BLaER1 (cell line): ENCODE results near the gene FBXO38.

Experiments
- H3K27ac ChIP-seq: shearing (Covaris generic); formaldehyde crosslinking; 2 replicates; pipeline ENCODE4 v1.8.1; 2022
- H3K27me3 ChIP-seq: shearing (Covaris generic); formaldehyde crosslinking; 2 replicates; pipeline ENCODE4 v1.8.1; 2022
- H3K36me3 ChIP-seq: shearing (Covaris generic); formaldehyde crosslinking; 2 replicates; pipeline ENCODE4 v1.8.1; 2022
- H3K4me1 ChIP-seq: shearing (Covaris generic); formaldehyde crosslinking; 2 replicates; pipeline ENCODE4 v1.8.1; 2022
- H3K4me2 ChIP-seq: shearing (Covaris generic); formaldehyde crosslinking; 2 replicates; pipeline ENCODE4 v1.8.1; 2022
- H3K4me3 ChIP-seq: shearing (Covaris generic); formaldehyde crosslinking; 2 replicates; pipeline ENCODE4 v1.8.1; 2022
- H3K9ac ChIP-seq: shearing (Covaris generic); formaldehyde crosslinking; 2 replicates; pipeline ENCODE4 v1.8.1; 2022
- H3K9me3 ChIP-seq: shearing (Covaris generic); formaldehyde crosslinking; 2 replicates; pipeline ENCODE4 v1.8.1; 2022
- H4K20me1 ChIP-seq: shearing (Covaris generic); formaldehyde crosslinking; 2 replicates; pipeline ENCODE4 v1.8.1; 2022
- Cebpa-rat ChIP-seq: shearing (Covaris generic); IDR thresholded peaks from 2 replicates; pipeline ENCODE4 v1.8.1; 2022

The FBXO38 gene

GRCh38 chr5:148398698-148399121 is 15.0 kb downstream of the FBXO38 start:
- Histone ChIP-seq H3K9ac (no peak overlapping the region), H3K4me2 (no peak overlapping the region), H3K9me3 (no peaks in the 10 kb centered on the region), H3K4me3 (no peak overlapping the region), H3K4me1 (peaks cover 18% of the 10 kb centered on the region; the same call in 1 of the 2 replicates), H3K27me3 (no peaks in the 10 kb centered on the region), H3K36me3 (peaks cover 86% of the 10 kb centered on the region), H4K20me1 (peaks cover 28% of the 10 kb centered on the region), H3K27ac (no peak overlapping the region)
- TF ChIP-seq Cebpa-rat, result no peak

GRCh38 chr5:148401604-148402003 is 17.8 kb downstream of the FBXO38 start:
- no peaks in the 10 kb centered on the region for H3K27me3 ChIP-seq
- H3K9ac ChIP-seq, result no peak overlapping the region
- H3K4me3 ChIP-seq, result no peak overlapping the region
- no peak overlapping the region; the same call in 1 of the 2 replicates for H3K27ac ChIP-seq
- H3K4me1 ChIP-seq, result peaks cover 18% of the 10 kb centered on the region; the same call in 1 of the 2 replicates
- no peak overlapping the region; the same call in 1 of the 2 replicates for H3K4me2 ChIP-seq
- no peaks in the 10 kb centered on the region for H3K9me3 ChIP-seq
- H3K36me3 ChIP-seq, result peaks cover 91% of the 10 kb centered on the region
- TF ChIP-seq Cebpa-rat, result no peak
- H4K20me1 ChIP-seq, result peaks cover 6% of the 10 kb centered on the region; the same call in 1 of the 2 replicates

GRCh38 chr5:148403344-148403743 is 19.6 kb downstream of the FBXO38 start:
- peaks cover 95% of the 10 kb centered on the region for H3K36me3 ChIP-seq
- no peak for TF ChIP-seq Cebpa-rat
- no peak overlapping the region for H3K9ac ChIP-seq
- peaks cover 18% of the 10 kb centered on the region; the same call in 1 of the 2 replicates for H3K4me1 ChIP-seq
- no peaks in the 10 kb centered on the region; the same call in 1 of the 2 replicates for H4K20me1 ChIP-seq
- H3K4me2 ChIP-seq, result no peak overlapping the region; the same call in 1 of the 2 replicates
- no peak overlapping the region for H3K4me3 ChIP-seq
- no peaks in the 10 kb centered on the region for H3K9me3 ChIP-seq
- H3K27ac ChIP-seq, result no peak overlapping the region
- H3K27me3 ChIP-seq, result no peaks in the 10 kb centered on the region

- H3K4me2 ChIP-seq, result no peak overlapping the region
- H3K27ac ChIP-seq, result no peak overlapping the region
- H3K36me3 ChIP-seq, result peaks cover 93% of the 10 kb centered on the region
- H4K20me1 ChIP-seq, result no peaks in the 10 kb centered on the region
- H3K9me3 ChIP-seq, result no peaks in the 10 kb centered on the region
- no peak overlapping the region for H3K4me3 ChIP-seq
- no peaks in the 10 kb centered on the region for H3K27me3 ChIP-seq
- H3K4me1 ChIP-seq, result peaks cover 14% of the 10 kb centered on the region; the same call in 1 of the 2 replicates
- TF ChIP-seq Cebpa-rat, result no peak
- no peak overlapping the region for H3K9ac ChIP-seq
Measured at GRCh38 chr5:148406406-148406805, 22.6 kb downstream of the FBXO38 start.

- Histone ChIP-seq H3K4me2 (no peak overlapping the region), H3K9ac (no peak overlapping the region), H3K4me1 (peaks cover 2% of the 10 kb centered on the region; the same call in 1 of the 2 replicates), H3K36me3 (peaks cover 90% of the 10 kb centered on the region), H3K9me3 (no peaks in the 10 kb centered on the region), H3K27me3 (no peaks in the 10 kb centered on the region), H3K27ac (no peak overlapping the region), H4K20me1 (no peaks in the 10 kb centered on the region), H3K4me3 (no peak overlapping the region)
- TF ChIP-seq Cebpa-rat, result no peak
Measured at GRCh38 chr5:148408092-148408491, 24.3 kb downstream of the FBXO38 start.

GRCh38 chr5:148412124-148412523 is 28.4 kb downstream of the FBXO38 start:
- Histone ChIP-seq H3K4me2 (no peak overlapping the region), H3K4me3 (no peak overlapping the region), H3K9ac (no peak overlapping the region), H3K27me3 (no peaks in the 10 kb centered on the region), H3K27ac (no peak overlapping the region), H3K36me3 (peaks cover 92% of the 10 kb centered on the region), H3K4me1 (no peaks in the 10 kb centered on the region), H4K20me1 (no peaks in the 10 kb centered on the region), H3K9me3 (no peaks in the 10 kb centered on the region)
- TF ChIP-seq Cebpa-rat, result no peak

- peaks cover 92% of the 10 kb centered on the region for H3K36me3 ChIP-seq
- TF ChIP-seq Cebpa-rat, result no peak
- no peak overlapping the region for H3K27ac ChIP-seq
- H3K4me1 ChIP-seq, result no peaks in the 10 kb centered on the region
- H3K4me2 ChIP-seq, result no peak overlapping the region
- H3K9me3 ChIP-seq, result no peaks in the 10 kb centered on the region
- no peak overlapping the region for H3K9ac ChIP-seq
- H4K20me1 ChIP-seq, result no peaks in the 10 kb centered on the region
- no peak overlapping the region for H3K4me3 ChIP-seq
- H3K27me3 ChIP-seq, result no peaks in the 10 kb centered on the region
Measured at GRCh38 chr5:148414833-148415232, 31.1 kb downstream of the FBXO38 start.

- Histone ChIP-seq H3K4me2 (no peak overlapping the region), H3K4me3 (no peak overlapping the region), H4K20me1 (no peaks in the 10 kb centered on the region), H3K27me3 (no peaks in the 10 kb centered on the region), H3K36me3 (peaks cover 88% of the 10 kb centered on the region), H3K27ac (no peak overlapping the region), H3K9me3 (no peaks in the 10 kb centered on the region), H3K9ac (no peak overlapping the region), H3K4me1 (no peaks in the 10 kb centered on the region)
- TF ChIP-seq Cebpa-rat, result no peak
Measured at GRCh38 chr5:148416416-148416815, 32.7 kb downstream of the FBXO38 start.

- Histone ChIP-seq H3K4me2 (no peak overlapping the region), H3K9me3 (no peaks in the 10 kb centered on the region), H3K27ac (no peak overlapping the region), H3K4me1 (no peaks in the 10 kb centered on the region), H3K36me3 (peaks cover 90% of the 10 kb centered on the region), H4K20me1 (no peaks in the 10 kb centered on the region), H3K27me3 (no peaks in the 10 kb centered on the region), H3K4me3 (no peak overlapping the region), H3K9ac (no peak overlapping the region)
- TF ChIP-seq Cebpa-rat, result no peak
Measured at GRCh38 chr5:148416921-148417320, 33.2 kb downstream of the FBXO38 start.

GRCh38 chr5:148418511-148418910 is 34.8 kb downstream of the FBXO38 start:
- Histone ChIP-seq H3K9me3 (no peaks in the 10 kb centered on the region), H3K27ac (no peak overlapping the region), H3K4me3 (no peak overlapping the region), H3K9ac (no peak overlapping the region), H3K27me3 (no peaks in the 10 kb centered on the region), H3K4me2 (no peak overlapping the region), H3K4me1 (no peaks in the 10 kb centered on the region), H4K20me1 (no peaks in the 10 kb centered on the region), H3K36me3 (peaks cover 90% of the 10 kb centered on the region)
- no peak for TF ChIP-seq Cebpa-rat

- no peak overlapping the region for H3K9ac ChIP-seq
- peaks cover 94% of the 10 kb centered on the region for H3K36me3 ChIP-seq
- no peak overlapping the region for H3K4me2 ChIP-seq
- no peak for TF ChIP-seq Cebpa-rat
- no peak overlapping the region for H3K27ac ChIP-seq
- no peak overlapping the region for H3K4me3 ChIP-seq
- H4K20me1 ChIP-seq, result peaks cover 5% of the 10 kb centered on the region; the same call in 1 of the 2 replicates
- no peaks in the 10 kb centered on the region for H3K4me1 ChIP-seq
- no peaks in the 10 kb centered on the region for H3K9me3 ChIP-seq
- H3K27me3 ChIP-seq, result no peaks in the 10 kb centered on the region
Measured at GRCh38 chr5:148421661-148422060, 37.9 kb downstream of the FBXO38 start.
